GM12891 (cell line): ENCODE data around the gene LOC128125822.

Source experiments
- PAX5 ChIP-seq: IDR thresholded peaks from 2 replicates; pipeline ENCODE4 v1.6.1; 2011; ENCODE audit warnings: low read length, moderate library complexity, mild to moderate bottlenecking; ENCODE audit not compliant: insufficient read depth, severe bottlenecking
- POLR2A ChIP-seq: IDR thresholded peaks from 2 replicates; pipeline ENCODE4 v1.6.1; 2011; ENCODE audit warnings: low read depth, low read length, control low read depth
- POLR2AphosphoS5 ChIP-seq: IDR thresholded peaks from 2 replicates; pipeline ENCODE4 v1.6.1; 2011; ENCODE audit warnings: low read depth, low read length, control low read depth
- POU2F2 ChIP-seq: IDR thresholded peaks from 2 replicates; pipeline ENCODE4 v1.6.1; 2011; ENCODE audit warnings: low read depth, mild to moderate bottlenecking, control low read depth, low read length, moderate library complexity
- SPI1 ChIP-seq: IDR thresholded peaks from 2 replicates; pipeline ENCODE4 v1.6.1; 2011; ENCODE audit warnings: low read depth, low read length, control low read depth
- TAF1 ChIP-seq: IDR thresholded peaks from 2 replicates; pipeline ENCODE4 v1.6.1; 2011; ENCODE audit warnings: low read depth, low read length, control low read depth

GRCh38 chr6:63526931-63527330, 45.3 kb upstream of the LOC128125822 start:
- no peak for TF ChIP-seq POLR2A
- no peak for TF ChIP-seq PAX5
- TF ChIP-seq POLR2AphosphoS5, result no peak
- TF ChIP-seq TAF1, result no peak
- no peak for TF ChIP-seq SPI1
- no peak for TF ChIP-seq POU2F2
